ENCODE results near the gene UGT1A5. TPM values are rescaled to one million over a fixed set of nuclear protein-coding genes. Genes with fewer than 3 reads are reported as not detected.

Gene UGT1A5
- not detected for total RNA-seq (2021; ENCODE audit: unreplicated experiment)
- not detected in 2 replicates for polyA plus RNA-seq (2012)
- not detected for Bru-seq, nascent RNA
- not detected for BruChase-seq, experiment 1, labeled RNA remaining after a 6-hour chase
- BruChase-seq, experiment 2, labeled RNA remaining after a 2-hour chase: not detected
- long read RNA-seq: 0 reads

GRCh38 chr2:233712611-233713261 lies at the start of gene UGT1A5:
UGT1A5 (plus strand) TSS chr2:233712907; CDS start chr2:233712992, 85 bp downstream.
- Histone ChIP-seq H3K27me3 (ENCODE audit: insufficient read depth, low read length) (peaks cover 11% of the 10 kb centered on the region; the same call in 1 of the 2 replicates), H3K27ac (ENCODE audit: low read depth, low read length) (no peak within 1 kb of the TSS), H3K9ac (ENCODE audit: low read length) (no peak within 1 kb of the TSS), H3K9me2 (ENCODE audit: insufficient read depth) (no peaks in the 10 kb centered on the region), H3K9me3 (ENCODE audit: control insufficient read depth in 1 of 2, insufficient read depth in 1 of 2, low read depth in 1 of 2, low read length in 2 of 2) (no peaks in the 10 kb centered on the region), H3K36me3 (ENCODE audit: control insufficient read depth in 1 of 2, insufficient read depth in 2 of 2, low read length in 2 of 2) (no peaks in the 10 kb centered on the region), H2AFZ (ENCODE audit: low read depth, low read length, poor library complexity, severe bottlenecking) (peak within 1 kb of the TSS; percentile 52), H3K4me1 (ENCODE audit: control insufficient read depth in 1 of 2, insufficient read depth in 2 of 2, low read length in 2 of 2) (no peaks in the 10 kb centered on the region), H3K79me2 (ENCODE audit: insufficient read depth, low read length) (no peaks in the 10 kb centered on the region), H3K4me3 (replicated peaks in 1 of 2; ENCODE audit: low read depth in 1 of 2, low read length in 2 of 2) (no peak within 1 kb of the TSS), H4K20me1 (ENCODE audit: insufficient read depth) (no peaks in the 10 kb centered on the region), H3K4me2 (ENCODE audit: low read length) (no peak within 1 kb of the TSS)
- ATAC-seq (no peak), DNase-seq (ENCODE audit: low read depth, low spot score) (no peak)
- ChIA-PET POLR2A (no interaction called here), RAD21 (ENCODE audit: low non-redundant PET in 1 of 2, low total read pairs in 2 of 2, uncharacterized antibody in 2 of 2, unreplicated experiment in 2 of 2) (no interaction called here), CTCF (interaction anchor here (1.1 kb wide), 1 partner anchor 16 kb away, joined by 3 read pairs; the partner anchor contains the start of gene UGT1A3)
- no peak for TF ChIP-seq FOSL1 (IDR thresholded peaks at IDR 0.05; ENCODE audit: low read depth)
- TF ChIP-seq SIN3A (IDR thresholded peaks at IDR 0.05; ENCODE audit: low read depth): no peak
- TF ChIP-seq RAD21 (IDR thresholded peaks at IDR 0.05; ENCODE audit: low read depth): no peak
- no peak for TF ChIP-seq EZH2phosphoT487 (IDR thresholded peaks at IDR 0.05; ENCODE audit: borderline replicate concordance)
- TF ChIP-seq SP1 (IDR thresholded peaks at IDR 0.05; ENCODE audit: low read depth): no peak
- TF ChIP-seq CBX3 (IDR thresholded peaks at IDR 0.05; ENCODE audit: low read depth): no peak
- no peak for TF ChIP-seq ELF1 (IDR thresholded peaks at IDR 0.05; ENCODE audit: borderline replicate concordance, low read depth)
- TF ChIP-seq EGR1 (IDR thresholded peaks at IDR 0.05; ENCODE audit: low read depth): no peak
- TF ChIP-seq TCF7L2 (IDR thresholded peaks at IDR 0.05; ENCODE audit: borderline replicate concordance, extremely low read depth, insufficient read depth, insufficient read length): no peak
- no peak for TF ChIP-seq YY1 (IDR thresholded peaks at IDR 0.05; ENCODE audit: extremely low read depth, insufficient replicate concordance, low read depth, low read length)
- TF ChIP-seq JUND (IDR thresholded peaks at IDR 0.05): no peak
- TF ChIP-seq CEBPB (IDR thresholded peaks at IDR 0.05; ENCODE audit: low read depth): no peak
- TF ChIP-seq ZBTB33 (IDR thresholded peaks at IDR 0.05; ENCODE audit: extremely low read depth, insufficient replicate concordance, low read length): no peak
- BruUV-seq (replicated peaks): no TSS peak
- intact Hi-C loops (cut with micrococcal nuclease): no loop called here

Measured in HCT116 (cell line).